IgD-negative memory B cell (primary cell): ENCODE data around the gene BCL7C. TPM values are rescaled to one million over a fixed set of nuclear protein-coding genes. Genes with fewer than 3 reads are reported as not detected.
"Not testable (repeated sequence)": the region's sequence is repeated elsewhere in the genome, so short reads cannot be mapped to it uniquely, and the experiment has no call there.

Experiments
- H3K27ac Mint-ChIP-seq, 3 donors: one replicate each; pipeline ENCODE4 v1.8.0; 2020 to 2022; ENCODE audit warnings: mild to moderate bottlenecking in 3 of 3, mixed read lengths in 3 of 3, moderate library complexity in 1 of 3
- H3K27me3 Mint-ChIP-seq: one replicate; pipeline ENCODE4 v1.8.0; 2021; ENCODE audit warnings: mixed read lengths
- H3K36me3 Mint-ChIP-seq: one replicate; pipeline ENCODE4 v1.8.0; 2020; ENCODE audit warnings: mild to moderate bottlenecking, mixed read lengths
- H3K4me1 Mint-ChIP-seq, 3 donors: one replicate each; pipeline ENCODE4 v1.8.0; 2020 to 2022; ENCODE audit warnings: mixed read lengths in 3 of 3, mild to moderate bottlenecking in 1 of 3
- H3K4me3 Mint-ChIP-seq, 4 donors: one replicate each; pipeline ENCODE4 v1.8.0; 2020 to 2022; ENCODE audit warnings: mild to moderate bottlenecking in 4 of 4, mixed read lengths in 4 of 4, moderate library complexity in 3 of 4
- H3K9me3 Mint-ChIP-seq, 3 donors: one replicate each; pipeline ENCODE4 v1.8.0; 2020 to 2021; ENCODE audit warnings: mixed read lengths in 3 of 3, mild to moderate bottlenecking in 1 of 3
- polyA plus RNA-seq: library from polyadenylated mRNA; unstranded; fragments of 300-500 nt; fragmentation: Illumina TruSeq; gene quantifications from one replicate; pipeline ENCODE4 v1.2.3, GENCODE V29; 2021

The BCL7C gene
- polyA plus RNA-seq, 1 donor from 2014 or later = 45.0 TPM

GRCh38 chr16:30875871-30876801 is 17.7 kb downstream of the BCL7C start:
- Mint-ChIP-seq H3K9me3 (no peaks in the 10 kb centered on the region), H3K36me3 (peaks cover 3% of the 10 kb centered on the region), H3K27ac (peak overlapping the region; percentile 23 to 98 (median 97)), H3K4me1 (peaks cover 6 to 24% (median 21%) of the 10 kb centered on the region in 3 donors), H3K27me3 (no peaks in the 10 kb centered on the region), H3K4me3 (peak overlapping the region; percentile 57 to 98 (median 95))

GRCh38 chr16:30874821-30875717 is 18.8 kb downstream of the BCL7C start:
- peaks cover 3% of the 10 kb centered on the region for H3K36me3 Mint-ChIP-seq
- H3K27ac Mint-ChIP-seq = peak overlapping the region; percentile 23 to 98 (median 97)
- no peaks in the 10 kb centered on the region for H3K27me3 Mint-ChIP-seq
- H3K4me1 Mint-ChIP-seq = peaks cover 6 to 24% (median 21%) of the 10 kb centered on the region in 3 donors
- H3K4me3 Mint-ChIP-seq = peak overlapping the region; percentile 57 to 98 (median 95)
- no peaks in the 10 kb centered on the region for H3K9me3 Mint-ChIP-seq

- H3K9me3 Mint-ChIP-seq = no peaks in the 10 kb centered on the region
- peak overlapping the region; percentile 23 to 98 (median 97) for H3K27ac Mint-ChIP-seq
- peaks cover 6 to 24% (median 21%) of the 10 kb centered on the region in 3 donors for H3K4me1 Mint-ChIP-seq
- H3K27me3 Mint-ChIP-seq = no peaks in the 10 kb centered on the region
- H3K4me3 Mint-ChIP-seq = peak overlapping the region; percentile 57 to 98 (median 95)
- peaks cover 3% of the 10 kb centered on the region for H3K36me3 Mint-ChIP-seq
Observed at GRCh38 chr16:30874244-30874820, 19.5 kb downstream of the BCL7C start.

- H3K36me3 Mint-ChIP-seq = peaks cover 3% of the 10 kb centered on the region
- H3K27ac Mint-ChIP-seq = peak overlapping the region in 2 of 3 donors; percentile 16 to 32
- H3K9me3 Mint-ChIP-seq = no peaks in the 10 kb centered on the region
- H3K27me3 Mint-ChIP-seq = no peaks in the 10 kb centered on the region
- H3K4me1 Mint-ChIP-seq = peaks cover 0 to 17% (median 15%) of the 10 kb centered on the region in 3 donors
- H3K4me3 Mint-ChIP-seq = peak overlapping the region in 2 of 4 donors; percentile 22 to 75
Observed at GRCh38 chr16:30870904-30871303, 23.0 kb downstream of the BCL7C start.

GRCh38 chr16:30867747-30868146 is 26.1 kb downstream of the BCL7C start:
- H3K4me3 Mint-ChIP-seq = no peak overlapping the region
- no peak overlapping the region for H3K27ac Mint-ChIP-seq
- H3K36me3 Mint-ChIP-seq = no peaks in the 10 kb centered on the region
- H3K27me3 Mint-ChIP-seq = no peaks in the 10 kb centered on the region
- peaks cover 0 to 5% (median 2%) of the 10 kb centered on the region in 3 donors for H3K4me1 Mint-ChIP-seq
- no peaks in the 10 kb centered on the region for H3K9me3 Mint-ChIP-seq

- H3K4me1 Mint-ChIP-seq = peaks cover 0 to 5% (median 2%) of the 10 kb centered on the region in 3 donors
- peak overlapping the region in 1 of 3 donors; percentile 15 for H3K27ac Mint-ChIP-seq
- H3K36me3 Mint-ChIP-seq = no peaks in the 10 kb centered on the region
- no peaks in the 10 kb centered on the region for H3K27me3 Mint-ChIP-seq
- no peaks in the 10 kb centered on the region for H3K9me3 Mint-ChIP-seq
- H3K4me3 Mint-ChIP-seq = no peak overlapping the region
Observed at GRCh38 chr16:30866031-30866430, 27.8 kb downstream of the BCL7C start.

- H3K9me3 Mint-ChIP-seq, H3K27ac Mint-ChIP-seq, H3K4me3 Mint-ChIP-seq, H3K36me3 Mint-ChIP-seq, H3K4me1 Mint-ChIP-seq, H3K27me3 Mint-ChIP-seq: not testable (repeated sequence)
Observed at GRCh38 chr16:30863178-30863577, 30.7 kb downstream of the BCL7C start.

- peak overlapping the region in 1 of 3 donors; percentile 8 for H3K27ac Mint-ChIP-seq
- not testable (repeated sequence) for H3K9me3 Mint-ChIP-seq, H3K4me1 Mint-ChIP-seq, H3K36me3 Mint-ChIP-seq, H3K4me3 Mint-ChIP-seq, H3K27me3 Mint-ChIP-seq
Observed at GRCh38 chr16:30860729-30861128, 33.1 kb downstream of the BCL7C start.

- Mint-ChIP-seq H3K36me3 (peaks cover 1% of the 10 kb centered on the region), H3K4me1 (no peaks in the 10 kb centered on the region), H3K9me3 (no peaks in the 10 kb centered on the region), H3K27ac (no peak overlapping the region), H3K27me3 (no peaks in the 10 kb centered on the region), H3K4me3 (no peak overlapping the region)
Observed at GRCh38 chr16:30858829-30859423, 35.0 kb downstream of the BCL7C start.

- Mint-ChIP-seq H3K36me3 (peaks cover 4% of the 10 kb centered on the region), H3K4me3 (no peak overlapping the region), H3K27ac (no peak overlapping the region), H3K9me3 (no peaks in the 10 kb centered on the region), H3K27me3 (no peaks in the 10 kb centered on the region), H3K4me1 (peaks cover 0 to 2% (median 0%) of the 10 kb centered on the region in 3 donors)
Observed at GRCh38 chr16:30858111-30858495, 35.8 kb downstream of the BCL7C start.

- peaks cover 0 to 2% (median 0%) of the 10 kb centered on the region in 3 donors for H3K4me1 Mint-ChIP-seq
- H3K36me3 Mint-ChIP-seq = peaks cover 4% of the 10 kb centered on the region
- no peak overlapping the region for H3K4me3 Mint-ChIP-seq
- no peaks in the 10 kb centered on the region for H3K9me3 Mint-ChIP-seq
- H3K27me3 Mint-ChIP-seq = no peaks in the 10 kb centered on the region
- peak overlapping the region in 1 of 3 donors; percentile 47 for H3K27ac Mint-ChIP-seq
Observed at GRCh38 chr16:30853758-30854157, 40.1 kb downstream of the BCL7C start.

- Mint-ChIP-seq H3K4me1 (peaks cover 0 to 2% (median 0%) of the 10 kb centered on the region in 3 donors), H3K27ac (no peak overlapping the region), H3K36me3 (peaks cover 3% of the 10 kb centered on the region), H3K9me3 (no peaks in the 10 kb centered on the region), H3K27me3 (no peaks in the 10 kb centered on the region), H3K4me3 (no peak overlapping the region)
Observed at GRCh38 chr16:30850246-30850645, 43.6 kb downstream of the BCL7C start.

GRCh38 chr16:30846649-30847402 is 47.1 kb downstream of the BCL7C start:
- Mint-ChIP-seq H3K4me1 (peaks cover 0 to 8% (median 4%) of the 10 kb centered on the region in 3 donors), H3K9me3 (peaks cover 0 to 2% (median 2%) of the 10 kb centered on the region in 3 donors), H3K27me3 (no peaks in the 10 kb centered on the region), H3K27ac (peak overlapping the region in 1 of 3 donors; percentile 39), H3K4me3 (no peak overlapping the region), H3K36me3 (peaks cover 1% of the 10 kb centered on the region)
